ENCODE data around the gene EPHA6.

Gene EPHA6

DNA sequence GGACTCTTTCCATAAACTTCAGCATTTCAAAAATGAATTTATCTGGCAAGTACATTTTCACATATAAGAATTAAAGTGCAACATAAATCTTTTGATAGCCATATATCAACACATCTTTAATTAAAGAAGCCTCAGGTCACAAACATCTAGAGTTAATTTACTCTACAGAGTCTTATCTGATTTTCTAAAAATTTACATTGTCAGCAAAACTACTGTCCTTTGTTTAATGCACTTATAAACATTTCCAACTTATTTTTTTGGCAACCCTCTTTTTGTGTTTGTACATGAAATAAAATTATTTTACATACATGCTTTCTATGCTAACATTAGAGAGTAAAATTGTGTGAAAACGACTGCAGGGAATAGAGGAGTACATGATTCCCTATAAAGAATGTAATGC, 533.4 kb downstream of the EPHA6 start:
- no peak overlapping the region for H3K4me3 ChIP-seq (ENCODE audit: low read depth, low read length)
- TF ChIP-seq, protein P1, sequence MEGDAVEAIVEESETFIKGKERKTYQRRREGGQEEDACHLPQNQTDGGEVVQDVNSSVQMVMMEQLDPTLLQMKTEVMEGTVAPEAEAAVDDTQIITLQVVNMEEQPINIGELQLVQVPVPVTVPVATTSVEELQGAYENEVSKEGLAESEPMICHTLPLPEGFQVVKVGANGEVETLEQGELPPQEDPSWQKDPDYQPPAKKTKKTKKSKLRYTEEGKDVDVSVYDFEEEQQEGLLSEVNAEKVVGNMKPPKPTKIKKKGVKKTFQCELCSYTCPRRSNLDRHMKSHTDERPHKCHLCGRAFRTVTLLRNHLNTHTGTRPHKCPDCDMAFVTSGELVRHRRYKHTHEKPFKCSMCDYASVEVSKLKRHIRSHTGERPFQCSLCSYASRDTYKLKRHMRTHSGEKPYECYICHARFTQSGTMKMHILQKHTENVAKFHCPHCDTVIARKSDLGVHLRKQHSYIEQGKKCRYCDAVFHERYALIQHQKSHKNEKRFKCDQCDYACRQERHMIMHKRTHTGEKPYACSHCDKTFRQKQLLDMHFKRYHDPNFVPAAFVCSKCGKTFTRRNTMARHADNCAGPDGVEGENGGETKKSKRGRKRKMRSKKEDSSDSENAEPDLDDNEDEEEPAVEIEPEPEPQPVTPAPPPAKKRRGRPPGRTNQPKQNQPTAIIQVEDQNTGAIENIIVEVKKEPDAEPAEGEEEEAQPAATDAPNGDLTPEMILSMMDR (IDR thresholded peaks at IDR 0.05; ENCODE audit: low read depth, low read length) = no peak

DNA sequence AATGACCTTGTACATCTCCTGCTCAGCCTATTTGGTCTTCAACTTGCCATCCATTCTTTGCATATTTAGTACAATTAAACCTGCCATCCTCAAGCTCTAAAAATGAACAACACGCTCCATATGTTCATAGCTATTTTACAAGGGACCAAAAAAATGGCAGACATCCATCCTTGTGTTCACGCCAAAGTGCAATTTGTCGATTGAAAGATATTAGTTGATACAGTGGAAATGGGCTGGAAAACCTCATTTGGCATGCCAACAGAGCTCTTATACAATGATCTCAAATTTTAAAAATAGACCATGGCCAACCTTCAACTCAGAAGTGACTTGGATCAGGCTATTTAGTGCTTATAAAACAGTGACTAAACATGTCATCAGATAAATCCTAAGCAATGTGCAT, 536.6 kb downstream of the EPHA6 start:
- H3K4me3 ChIP-seq (ENCODE audit: low read depth, low read length) = no peak overlapping the region
- TF ChIP-seq, protein P1 (IDR thresholded peaks at IDR 0.05; ENCODE audit: low read depth, low read length) = no peak

DNA sequence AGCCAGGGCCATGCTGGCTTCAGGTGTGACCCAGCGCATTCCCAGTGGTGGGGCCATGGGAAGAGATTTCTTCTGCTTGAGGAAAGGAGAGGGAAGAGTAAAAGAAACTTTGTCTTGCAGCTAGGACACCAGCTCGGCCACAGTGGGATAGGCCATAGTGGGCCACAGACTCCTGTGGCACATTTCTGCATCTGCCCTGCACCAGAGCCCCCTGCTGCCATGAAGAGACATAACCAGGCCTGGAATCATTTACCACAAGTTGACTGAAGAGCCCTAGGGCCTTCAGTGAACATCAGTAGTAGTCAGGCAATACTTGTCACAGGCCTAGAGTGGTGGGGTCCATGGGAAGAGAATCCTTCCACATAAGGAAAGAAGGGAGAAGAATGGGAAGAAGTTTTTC, 538.8 kb downstream of the EPHA6 start:
- H3K4me3 ChIP-seq (ENCODE audit: low read depth, low read length) = no peak overlapping the region
- TF ChIP-seq, protein P1 (IDR thresholded peaks at IDR 0.05; ENCODE audit: low read depth, low read length) = no peak

DNA sequence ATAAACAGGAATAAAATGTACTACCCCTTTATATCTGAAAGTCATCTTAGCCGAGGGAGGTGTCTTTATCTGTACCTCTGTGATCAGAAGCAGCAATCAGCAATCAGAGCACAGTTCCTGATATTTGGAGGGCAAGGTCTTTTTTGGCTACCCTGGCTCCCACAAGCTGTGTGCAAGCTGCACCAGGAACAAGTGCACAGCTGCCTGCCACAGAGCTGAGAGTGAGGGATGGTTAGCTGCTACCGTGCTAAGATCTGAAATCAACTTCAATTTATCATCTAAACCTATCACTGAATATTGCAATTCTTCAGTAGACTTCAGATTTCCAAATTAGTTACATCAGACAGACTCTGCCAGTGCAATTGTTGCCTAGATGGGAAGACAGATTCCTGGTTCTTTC, 545.6 kb downstream of the EPHA6 start:
- H3K4me3 ChIP-seq (ENCODE audit: low read depth, low read length) = no peak overlapping the region
- TF ChIP-seq, protein P1 (IDR thresholded peaks at IDR 0.05; ENCODE audit: low read depth, low read length) = no peak

DNA sequence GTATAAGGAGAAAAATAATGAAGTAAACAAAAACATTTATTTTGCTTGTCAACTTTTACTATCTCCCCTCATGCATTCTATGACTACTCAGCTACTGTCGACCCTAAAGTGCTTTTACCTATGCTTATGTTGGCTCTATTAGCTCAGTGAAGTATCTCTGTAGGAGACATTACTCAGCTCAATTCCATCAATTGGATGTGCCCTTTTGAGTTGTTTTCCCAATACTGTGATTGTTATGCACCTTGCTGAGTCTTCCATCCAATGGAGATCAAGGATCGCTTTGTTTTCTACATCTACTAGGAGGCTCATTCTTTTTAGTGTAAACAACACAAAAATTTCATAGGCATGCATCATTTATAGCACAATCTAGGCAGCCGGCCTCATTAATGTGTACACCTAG, 546.4 kb downstream of the EPHA6 start:
- TF ChIP-seq, protein P1 (IDR thresholded peaks at IDR 0.05; ENCODE audit: low read depth, low read length) = no peak

DNA sequence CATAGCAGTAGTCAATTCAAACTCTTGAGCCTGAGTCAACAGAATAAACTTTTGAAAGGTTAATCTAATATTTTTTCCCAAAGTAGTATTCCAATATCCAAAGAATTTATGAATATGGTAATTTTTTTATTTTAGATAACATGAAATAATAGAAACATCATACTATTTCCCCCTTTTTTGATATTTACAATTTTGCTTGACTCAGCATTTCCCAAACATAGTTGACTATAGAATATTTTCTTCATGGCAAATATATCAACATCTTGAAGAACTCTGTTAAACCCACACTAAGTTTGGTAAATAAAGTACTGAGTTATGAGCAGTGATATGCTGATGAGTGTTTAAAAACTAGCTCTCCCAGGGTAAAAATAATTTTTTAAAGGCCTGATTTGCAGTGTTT, 570.2 kb downstream of the EPHA6 start:
- TF ChIP-seq, protein P1 (IDR thresholded peaks at IDR 0.05; ENCODE audit: low read depth, low read length) = no peak

More for the DNA sequence above, 546.4 kb downstream of the EPHA6 start:
- no peak overlapping the region for H3K4me3 ChIP-seq (ENCODE audit: low read depth, low read length)

DNA sequence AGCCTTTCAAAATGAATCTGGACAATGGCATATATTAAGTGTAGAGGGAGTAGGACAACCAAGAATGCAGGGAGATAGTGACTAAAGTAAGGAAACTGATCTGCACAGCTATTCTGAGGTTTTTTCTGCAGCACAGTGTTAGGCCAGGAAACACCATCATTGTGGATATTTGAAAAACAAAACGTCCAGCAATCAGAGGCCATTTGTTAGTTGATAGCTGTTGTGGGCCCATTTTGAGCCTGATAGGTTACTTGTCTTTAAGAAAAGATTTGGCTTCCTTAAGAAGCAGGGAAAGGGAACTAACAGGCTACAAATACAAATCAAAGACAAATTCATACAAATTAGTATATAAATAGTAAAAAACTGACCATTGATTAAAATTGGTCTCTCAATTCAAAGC, 574.4 kb downstream of the EPHA6 start:
- H3K4me3 ChIP-seq (ENCODE audit: low read depth, low read length) = no peak overlapping the region
- TF ChIP-seq, protein P1 (IDR thresholded peaks at IDR 0.05; ENCODE audit: low read depth, low read length) = no peak

More for the DNA sequence above, 570.2 kb downstream of the EPHA6 start:
- H3K4me3 ChIP-seq (ENCODE audit: low read depth, low read length) = no peak overlapping the region
